Immature natural killer cell (primary cell): Measurements from ENCODE around the gene ZMYND8. TPM values are rescaled to one million over a fixed set of nuclear protein-coding genes. Genes with fewer than 3 reads are reported as not detected.

Source experiments
- DNase-seq, 3 donors: peaks; one replicate each; pipeline ENCODE4 v3.0.0; 2022; ENCODE audit warnings: mixed read lengths in 1 of 3
- H3K27ac Mint-ChIP-seq, 6 donors: one replicate each; pipeline ENCODE4 v1.8.0; 2020; ENCODE audit warnings: mixed read lengths in 6 of 6, mild to moderate bottlenecking in 5 of 6, inconsistent platforms in 4 of 6, moderate library complexity in 3 of 6
- H3K27me3 Mint-ChIP-seq, 3 donors: one replicate each; pipeline ENCODE4 v1.8.0; 2020 to 2021; ENCODE audit warnings: low read depth in 3 of 3, mild to moderate bottlenecking in 3 of 3, mixed read lengths in 3 of 3, moderate library complexity in 3 of 3, inconsistent platforms in 1 of 3
- H3K36me3 Mint-ChIP-seq, 3 donors: one replicate each; pipeline ENCODE4 v1.8.0; 2020; ENCODE audit warnings: mixed read lengths in 3 of 3, inconsistent platforms in 2 of 3, mild to moderate bottlenecking in 2 of 3
- H3K4me1 Mint-ChIP-seq, 2 donors: one replicate each; pipeline ENCODE4 v1.8.0; 2020; ENCODE audit warnings: inconsistent platforms in 2 of 2, mild to moderate bottlenecking in 2 of 2, mixed read lengths in 2 of 2, moderate library complexity in 1 of 2
- H3K4me3 Mint-ChIP-seq, 5 donors: one replicate each; pipeline ENCODE4 v1.8.0; 2020; ENCODE audit warnings: mild to moderate bottlenecking in 5 of 5, mixed read lengths in 5 of 5, inconsistent platforms in 3 of 5, moderate library complexity in 3 of 5
- H3K9me3 Mint-ChIP-seq, 6 donors: one replicate each; pipeline ENCODE4 v1.8.0; 2020; ENCODE audit warnings: mild to moderate bottlenecking in 6 of 6, mixed read lengths in 6 of 6, inconsistent platforms in 4 of 6, moderate library complexity in 3 of 6
- polyA plus RNA-seq, 3 donors: library from polyadenylated mRNA; unstranded; fragments of 300-500 nt; fragmentation: Illumina TruSeq; gene quantifications; one replicate each; pipeline ENCODE4 v1.2.3, GENCODE V29; 2021

Gene ZMYND8
- polyA plus RNA-seq, 3 donors from 2014 or later, result 3.4 to 16.9 (median 5.1) TPM

- DNase-seq, result no peak
- Mint-ChIP-seq H3K4me1 (peaks cover 12 to 34% of the 10 kb centered on the region in 2 donors), H3K27ac (peak overlapping the region in 4 of 6 donors; percentile 8 to 70 (median 42)), H3K9me3 (no peaks in the 10 kb centered on the region), H3K4me3 (no peak overlapping the region), H3K27me3 (peaks cover 4 to 6% (median 5%) of the 10 kb centered on the region in 3 donors), H3K36me3 (no peaks in the 10 kb centered on the region)
These were observed 4.8 kb upstream of the ZMYND8 start for GRCh38 chr20:47361057-47361915.

GRCh38 chr20:47360297-47361056, 4.0 kb upstream of the ZMYND8 start:
- Mint-ChIP-seq H3K36me3 (no peaks in the 10 kb centered on the region), H3K27me3 (peaks cover 5 to 7% (median 6%) of the 10 kb centered on the region in 3 donors), H3K4me1 (peaks cover 12 to 35% of the 10 kb centered on the region in 2 donors), H3K27ac (peak overlapping the region; percentile 8 to 73 (median 49)), H3K9me3 (no peaks in the 10 kb centered on the region), H3K4me3 (no peak overlapping the region)
- DNase-seq, result no peak

- H3K27ac Mint-ChIP-seq, result peak overlapping the region in 4 of 6 donors; percentile 46 to 73 (median 61)
- no peak for DNase-seq
- no peaks in the 10 kb centered on the region for H3K9me3 Mint-ChIP-seq
- H3K4me3 Mint-ChIP-seq, result peak overlapping the region in 1 of 5 donors; percentile 33
- H3K27me3 Mint-ChIP-seq, result peaks cover 5 to 8% (median 7%) of the 10 kb centered on the region in 3 donors
- H3K4me1 Mint-ChIP-seq, result peaks cover 12 to 35% of the 10 kb centered on the region in 2 donors
- H3K36me3 Mint-ChIP-seq, result no peaks in the 10 kb centered on the region
These were observed 3.2 kb upstream of the ZMYND8 start for GRCh38 chr20:47359530-47360296.

- Mint-ChIP-seq H3K27me3 (peaks cover 5 to 8% (median 7%) of the 10 kb centered on the region in 3 donors), H3K9me3 (no peaks in the 10 kb centered on the region), H3K27ac (peak overlapping the region; percentile 17 to 73 (median 46)), H3K36me3 (no peaks in the 10 kb centered on the region), H3K4me1 (peaks cover 12 to 35% of the 10 kb centered on the region in 2 donors), H3K4me3 (peak overlapping the region in 1 of 5 donors; percentile 33)
- no peak for DNase-seq
These were observed 2.4 kb upstream of the ZMYND8 start for GRCh38 chr20:47358672-47359529.

GRCh38 chr20:47358039-47358671, 1.7 kb upstream of the ZMYND8 start:
- H3K4me3 Mint-ChIP-seq, result peak overlapping the region in 4 of 5 donors; percentile 25 to 94 (median 90)
- no peak for DNase-seq
- peaks cover 12 to 35% of the 10 kb centered on the region in 2 donors for H3K4me1 Mint-ChIP-seq
- peaks cover 3 to 8% (median 7%) of the 10 kb centered on the region in 3 donors for H3K27me3 Mint-ChIP-seq
- H3K36me3 Mint-ChIP-seq, result no peaks in the 10 kb centered on the region
- no peaks in the 10 kb centered on the region for H3K9me3 Mint-ChIP-seq
- peak overlapping the region in 4 of 6 donors; percentile 97 to 100 (median 98) for H3K27ac Mint-ChIP-seq

- peak; percentile 59 to 67 (median 67) for DNase-seq
- Mint-ChIP-seq H3K36me3 (no peaks in the 10 kb centered on the region), H3K9me3 (no peaks in the 10 kb centered on the region), H3K27me3 (peaks cover 3 to 8% (median 6%) of the 10 kb centered on the region in 3 donors), H3K4me3 (peak overlapping the region in 4 of 5 donors; percentile 82 to 94 (median 90)), H3K4me1 (peaks cover 12 to 35% of the 10 kb centered on the region in 2 donors), H3K27ac (peak overlapping the region in 4 of 6 donors; percentile 97 to 100 (median 98))
These were observed 968 bp upstream of the ZMYND8 start for GRCh38 chr20:47357296-47358038.

- H3K4me3 Mint-ChIP-seq, result peak overlapping the region in 4 of 5 donors; percentile 82 to 94 (median 90)
- peaks cover 0 to 3% (median 0%) of the 10 kb centered on the region in 3 donors for H3K36me3 Mint-ChIP-seq
- H3K27ac Mint-ChIP-seq, result peak overlapping the region in 4 of 6 donors; percentile 97 to 100 (median 98)
- no peak for DNase-seq
- no peaks in the 10 kb centered on the region for H3K9me3 Mint-ChIP-seq
- H3K4me1 Mint-ChIP-seq, result peaks cover 11 to 35% of the 10 kb centered on the region in 2 donors
- H3K27me3 Mint-ChIP-seq, result peaks cover 3 to 8% (median 5%) of the 10 kb centered on the region in 3 donors
These were observed 326 bp downstream of the ZMYND8 start for GRCh38 chr20:47356220-47356525.

- no peak for DNase-seq
- Mint-ChIP-seq H3K9me3 (no peaks in the 10 kb centered on the region), H3K27ac (peak overlapping the region in 4 of 6 donors; percentile 97 to 100 (median 98)), H3K4me3 (peak overlapping the region in 4 of 5 donors; percentile 82 to 94 (median 90)), H3K27me3 (peaks cover 3 to 8% (median 5%) of the 10 kb centered on the region in 3 donors), H3K4me1 (peaks cover 5 to 31% of the 10 kb centered on the region in 2 donors), H3K36me3 (peaks cover 0 to 3% (median 0%) of the 10 kb centered on the region in 3 donors)
These were observed 845 bp downstream of the ZMYND8 start for GRCh38 chr20:47355489-47356219.

GRCh38 chr20:47354714-47355488, 1.6 kb downstream of the ZMYND8 start:
- Mint-ChIP-seq H3K27ac (peak overlapping the region in 4 of 6 donors; percentile 97 to 100 (median 98)), H3K9me3 (no peaks in the 10 kb centered on the region), H3K36me3 (peaks cover 0 to 3% (median 0%) of the 10 kb centered on the region in 3 donors), H3K4me1 (peaks cover 0 to 26% of the 10 kb centered on the region in 2 donors), H3K27me3 (peaks cover 3 to 8% (median 5%) of the 10 kb centered on the region in 3 donors), H3K4me3 (peak overlapping the region in 4 of 5 donors; percentile 82 to 94 (median 90))
- DNase-seq, result peak in 1 of 3 donors; percentile 33

GRCh38 chr20:47354464-47354713, 2.1 kb downstream of the ZMYND8 start:
- peak overlapping the region in 4 of 6 donors; percentile 97 to 100 (median 98) for H3K27ac Mint-ChIP-seq
- peak overlapping the region in 4 of 5 donors; percentile 82 to 94 (median 90) for H3K4me3 Mint-ChIP-seq
- no peaks in the 10 kb centered on the region for H3K9me3 Mint-ChIP-seq
- H3K36me3 Mint-ChIP-seq, result peaks cover 0 to 3% (median 0%) of the 10 kb centered on the region in 3 donors
- peaks cover 0 to 26% of the 10 kb centered on the region in 2 donors for H3K4me1 Mint-ChIP-seq
- peaks cover 3 to 8% (median 5%) of the 10 kb centered on the region in 3 donors for H3K27me3 Mint-ChIP-seq
- no peak for DNase-seq
